Muscle of back (tissue), 10 donors: ENCODE data around the gene SYAP1. TPM values are rescaled to one million over a fixed set of nuclear protein-coding genes. Genes with fewer than 3 reads are reported as not detected.

Source experiments
- polyA plus RNA-seq, 10 donors: library from polyadenylated mRNA; unstranded; fragments of 120-200 nt; gene quantifications; one replicate each; pipeline ENCODE4 v1.2.1, GENCODE V29; 2013; ENCODE audit not compliant: insufficient read length in 10 of 10

Gene SYAP1
- polyA plus RNA-seq, 10 donors = 11.5 to 18.6 (median 15.1) TPM

Other genes with a start within 250 kb of the SYAP1 start
- gene S100G, start 69.5 kb upstream of the SYAP1 start, polyA plus RNA-seq = not detected
- 10 to 100 TPM; 12.4 to 24.2 (median 17.6) TPM for gene CTPS2, start 6.9 kb upstream of the SYAP1 start, polyA plus RNA-seq
- 10 to 100 TPM in 3 of 10 donors, 1 to 10 TPM in 7; 7.2 to 11.6 (median 9.7) TPM for gene TXLNG, start 66.9 kb downstream of the SYAP1 start, polyA plus RNA-seq
- gene RBBP7, start 150.8 kb downstream of the SYAP1 start, polyA plus RNA-seq = 100 to 1,000 TPM; 134 to 205 (median 161) TPM
- gene REPS2, start 227.0 kb downstream of the SYAP1 start, polyA plus RNA-seq = 10 to 100 TPM in 2 of 10 donors, 1 to 10 TPM in 8; 6.6 to 12.3 (median 8.7) TPM